NCI-H2029 (cell line): ENCODE results near the gene SPACA9.

Experiments used
- DNase-seq: peaks from one replicate; lab custom pipeline; 2025; lab: John Stamatoyannopoulos, UW

SPACA9 gene

GRCh38 chr9:132863096-132863495 lies 15.6 kb upstream of the SPACA9 start:
- DNase-seq: no peak

GRCh38 chr9:132864277-132864676 lies 14.4 kb upstream of the SPACA9 start:
- no peak for DNase-seq

- no peak for DNase-seq
These were observed 14.0 kb upstream of the SPACA9 start for GRCh38 chr9:132864691-132865090.

GRCh38 chr9:132866898-132867297 lies 11.8 kb upstream of the SPACA9 start:
- no peak for DNase-seq

- DNase-seq: no peak
These were observed 9.4 kb upstream of the SPACA9 start for GRCh38 chr9:132869266-132869665.

GRCh38 chr9:132873403-132873802 lies 5.3 kb upstream of the SPACA9 start:
- no peak for DNase-seq

- no peak for DNase-seq
These were observed 3.5 kb upstream of the SPACA9 start for GRCh38 chr9:132875159-132875558.

- DNase-seq: no peak
These were observed 1.8 kb upstream of the SPACA9 start for GRCh38 chr9:132876849-132877248.

GRCh38 chr9:132877458-132877823 lies 1.3 kb upstream of the SPACA9 start:
- no peak for DNase-seq

GRCh38 chr9:132877824-132878694 lies 639 bp upstream of the SPACA9 start, which contains the start of gene AK8:
TSS of gene AK8 (minus strand) at chr9:132878284. CDS start at chr9:132878255, 29 bp downstream.
- DNase-seq: peak; percentile 36

- no peak for DNase-seq
These were observed 992 bp downstream of the SPACA9 start for GRCh38 chr9:132879457-132880323.

- no peak for DNase-seq
These were observed 1.6 kb downstream of the SPACA9 start for GRCh38 chr9:132880324-132880661.

GRCh38 chr9:132881826-132882225 lies 3.1 kb downstream of the SPACA9 start:
- no peak for DNase-seq

- DNase-seq: no peak
These were observed 3.9 kb downstream of the SPACA9 start for GRCh38 chr9:132882616-132883015.

GRCh38 chr9:132883349-132884294 lies 4.9 kb downstream of the SPACA9 start:
- DNase-seq: no peak

GRCh38 chr9:132885720-132886333 lies 7.1 kb downstream of the SPACA9 start:
- no peak for DNase-seq

- DNase-seq: no peak
These were observed 7.6 kb downstream of the SPACA9 start for GRCh38 chr9:132886334-132886725.

GRCh38 chr9:132887181-132888120 lies 8.8 kb downstream of the SPACA9 start:
- no peak for DNase-seq

- no peak for DNase-seq
These were observed 9.5 kb downstream of the SPACA9 start for GRCh38 chr9:132888151-132888550.

- DNase-seq: no peak
These were observed 13.7 kb downstream of the SPACA9 start for GRCh38 chr9:132892400-132892799.
